DND-41 (cell line): Measurements from ENCODE around the gene NRXN3.

ENCODE experiments used
- ATAC-seq: fragments of 200-7000 bp; cut with Tn5 transposase; 3 replicates; pipeline ENCODE4 v1.9.1; 2021; ENCODE audit warnings: low read depth; ENCODE audit not compliant: insufficient read depth
- DNase-seq: peaks from one replicate; pipeline ENCODE4 v3.0.0-alpha.2; 2020
- H2AFZ ChIP-seq: 2 replicates; pipeline ENCODE4 v1.6.0; 2012; ENCODE audit warnings: low read depth, low read length
- H3K27ac ChIP-seq: 2 replicates; pipeline ENCODE4 v1.5.1; 2012; ENCODE audit warnings: low read length, inconsistent platforms
- H3K27me3 ChIP-seq: fragments of 200-600 bp; sonication (generic); 2 replicates; pipeline ENCODE4 v1.6.0; 2012; ENCODE audit warnings: low read length, mild to moderate bottlenecking, inconsistent platforms; ENCODE audit not compliant: insufficient read depth, poor library complexity
- H3K36me3 ChIP-seq: 2 replicates; pipeline ENCODE4 v1.5.1; 2012; ENCODE audit warnings: low read length, inconsistent platforms; ENCODE audit not compliant: insufficient read depth
- H3K4me1 ChIP-seq: 2 replicates; pipeline ENCODE4 v1.5.1; 2012; ENCODE audit warnings: mild to moderate bottlenecking, low read length; ENCODE audit not compliant: insufficient read depth
- H3K4me2 ChIP-seq: 2 replicates; pipeline ENCODE4 v1.6.0; 2012; ENCODE audit warnings: mild to moderate bottlenecking, moderate library complexity, low read length, inconsistent platforms; ENCODE audit not compliant: insufficient read depth
- H3K4me3 ChIP-seq, 2 experiments: fragments of 200-600 bp in 1 of 2; shearing (Covaris generic) in 1 of 2; 2 replicates each; pipeline ENCODE4 v1.5.1; 2012 to 2016; ENCODE audit warnings: inconsistent platforms in 2 of 2, low read length in 2 of 2, mild to moderate bottlenecking in 2 of 2, low read depth in 1 of 2, moderate library complexity in 1 of 2
- H3K79me2 ChIP-seq: 2 replicates; pipeline ENCODE4 v1.6.0; 2012; ENCODE audit warnings: low read length, inconsistent platforms; ENCODE audit not compliant: insufficient read depth
- H3K9ac ChIP-seq: 2 replicates; pipeline ENCODE4 v1.6.0; 2012; ENCODE audit warnings: low read depth, mild to moderate bottlenecking, inconsistent platforms, low read length, moderate library complexity
- H3K9me3 ChIP-seq: 2 replicates; pipeline ENCODE4 v1.5.1; 2012; ENCODE audit warnings: low read length, moderate library complexity, mild to moderate bottlenecking, inconsistent platforms; ENCODE audit not compliant: insufficient read depth, severe bottlenecking
- H4K20me1 ChIP-seq: 2 replicates; pipeline ENCODE4 v1.6.0; 2012; ENCODE audit warnings: low read length; ENCODE audit not compliant: insufficient read depth
- CTCF ChIP-seq: IDR thresholded peaks from 2 replicates; pipeline ENCODE4 v1.5.1; 2012; ENCODE audit warnings: borderline replicate concordance, low read length, moderate library complexity, mild to moderate bottlenecking; ENCODE audit not compliant: poor library complexity, severe bottlenecking; ENCODE audit errors: extremely low read depth
- EZH2 ChIP-seq: IDR thresholded peaks from 3 replicates; pipeline ENCODE4 v1.6.1; 2012; ENCODE audit warnings: borderline replicate concordance, low read depth, mild to moderate bottlenecking, moderate library complexity, low read length, inconsistent platforms; ENCODE audit not compliant: severe bottlenecking

NRXN3 gene

GRCh38 chr14:78872837-78873236, 702.7 kb downstream of the NRXN3 start:
- Histone ChIP-seq H3K79me2 (no peaks in the 10 kb centered on the region), H3K27ac (no peak overlapping the region), H3K4me3 (no peak overlapping the region), H3K4me1 (no peaks in the 10 kb centered on the region), H4K20me1 (no peaks in the 10 kb centered on the region), H2AFZ (no peak overlapping the region), H3K36me3 (no peaks in the 10 kb centered on the region), H3K9me3 (no peaks in the 10 kb centered on the region), H3K4me2 (no peak overlapping the region), H3K9ac (no peak overlapping the region), H3K27me3 (no peaks in the 10 kb centered on the region)
- no peak for DNase-seq
- TF ChIP-seq EZH2 (no peak), CTCF (no peak)
- no peak for ATAC-seq

DNA sequence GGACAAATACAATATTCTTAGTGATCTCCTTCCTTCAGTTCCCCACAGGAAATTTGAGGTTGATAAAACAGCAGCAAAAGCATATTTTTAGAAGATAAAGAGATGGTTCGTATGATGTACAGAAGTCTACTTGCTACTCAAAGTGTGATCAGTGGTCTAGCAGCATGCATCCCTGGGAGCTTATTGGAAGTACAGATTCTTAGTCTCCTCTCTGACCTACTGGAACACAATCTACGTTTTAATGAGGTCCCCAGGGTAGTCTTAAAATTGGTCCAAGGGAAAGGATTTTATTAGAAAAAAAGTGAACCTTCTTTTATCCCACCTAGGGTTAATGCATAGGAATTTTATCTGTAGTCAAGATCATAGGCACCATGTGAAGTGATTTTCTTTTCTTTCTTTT, 703.4 kb downstream of the NRXN3 start:
- Histone ChIP-seq H3K9ac (no peak overlapping the region), H3K27ac (no peak overlapping the region), H3K79me2 (no peaks in the 10 kb centered on the region), H3K4me1 (no peaks in the 10 kb centered on the region), H3K4me2 (no peak overlapping the region), H3K36me3 (no peaks in the 10 kb centered on the region), H2AFZ (no peak overlapping the region), H3K9me3 (no peaks in the 10 kb centered on the region), H3K27me3 (no peaks in the 10 kb centered on the region), H4K20me1 (no peaks in the 10 kb centered on the region), H3K4me3 (no peak overlapping the region)
- DNase-seq: no peak
- TF ChIP-seq EZH2: no peak
- no peak for TF ChIP-seq CTCF
- no peak for ATAC-seq

DNA sequence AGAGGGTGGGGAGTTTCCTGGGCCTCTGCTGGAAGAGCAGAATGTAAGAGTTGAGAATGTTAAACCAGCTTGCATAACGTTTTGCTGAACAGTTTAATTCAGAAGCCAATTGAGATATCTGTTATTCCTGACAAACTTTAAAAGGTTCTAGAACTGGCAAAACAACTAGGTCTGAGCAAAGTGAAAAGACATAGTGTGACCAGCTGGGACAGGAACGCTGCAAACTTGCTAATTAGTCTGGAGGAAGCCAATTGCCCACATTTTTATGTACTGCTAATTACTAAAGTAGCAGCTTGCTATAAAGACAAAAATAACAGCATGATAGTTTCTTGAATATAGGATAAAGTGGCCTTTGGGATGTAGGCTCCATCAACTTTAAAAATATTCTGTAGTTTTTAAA, 704.9 kb downstream of the NRXN3 start:
- H3K4me3 ChIP-seq: no peak overlapping the region
- no peaks in the 10 kb centered on the region for H3K27me3 ChIP-seq
- ATAC-seq: no peak
- H3K79me2 ChIP-seq: no peaks in the 10 kb centered on the region
- H3K9ac ChIP-seq: no peak overlapping the region
- H3K9me3 ChIP-seq: no peaks in the 10 kb centered on the region
- H3K4me1 ChIP-seq: no peaks in the 10 kb centered on the region
- DNase-seq: no peak
- no peak overlapping the region for H3K4me2 ChIP-seq
- no peaks in the 10 kb centered on the region for H4K20me1 ChIP-seq
- no peak overlapping the region for H2AFZ ChIP-seq
- no peak overlapping the region for H3K27ac ChIP-seq
- TF ChIP-seq EZH2: no peak
- TF ChIP-seq CTCF: no peak
- H3K36me3 ChIP-seq: no peaks in the 10 kb centered on the region

DNA sequence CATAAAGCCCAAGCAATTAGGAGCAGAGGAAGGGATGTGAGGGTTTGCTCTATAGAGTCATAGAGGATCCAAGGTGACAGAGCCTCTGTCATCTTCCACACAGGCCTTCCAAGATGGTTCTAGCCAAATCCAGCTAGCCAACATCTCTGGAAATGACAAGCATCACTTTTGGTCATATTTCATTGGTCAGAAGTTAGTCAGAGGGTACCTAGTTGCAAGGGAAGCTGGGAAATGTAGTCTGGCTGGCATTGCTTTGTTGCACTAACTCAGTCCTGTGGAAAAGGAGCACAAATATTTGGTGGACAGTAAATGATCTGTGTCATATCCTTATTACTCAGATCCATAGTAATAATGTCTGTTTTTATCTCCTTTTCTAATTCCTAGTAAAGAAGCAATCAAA, 715.7 kb downstream of the NRXN3 start:
- no peaks in the 10 kb centered on the region for H3K27me3 ChIP-seq
- no peak for DNase-seq
- H4K20me1 ChIP-seq: no peaks in the 10 kb centered on the region
- no peak overlapping the region for H3K4me2 ChIP-seq
- no peak overlapping the region for H3K27ac ChIP-seq
- no peaks in the 10 kb centered on the region for H3K79me2 ChIP-seq
- no peaks in the 10 kb centered on the region for H3K36me3 ChIP-seq
- H3K9ac ChIP-seq: no peak overlapping the region
- no peaks in the 10 kb centered on the region for H3K4me1 ChIP-seq
- no peaks in the 10 kb centered on the region for H3K9me3 ChIP-seq
- TF ChIP-seq CTCF: no peak
- TF ChIP-seq EZH2: no peak
- H2AFZ ChIP-seq: no peak overlapping the region
- no peak for ATAC-seq
- no peak overlapping the region for H3K4me3 ChIP-seq
